ENCODE data around the gene BUB3.
A peak's percentile ranks its signal among the peaks of the same experiment; 100 is the strongest.

The BUB3 gene

DNA sequence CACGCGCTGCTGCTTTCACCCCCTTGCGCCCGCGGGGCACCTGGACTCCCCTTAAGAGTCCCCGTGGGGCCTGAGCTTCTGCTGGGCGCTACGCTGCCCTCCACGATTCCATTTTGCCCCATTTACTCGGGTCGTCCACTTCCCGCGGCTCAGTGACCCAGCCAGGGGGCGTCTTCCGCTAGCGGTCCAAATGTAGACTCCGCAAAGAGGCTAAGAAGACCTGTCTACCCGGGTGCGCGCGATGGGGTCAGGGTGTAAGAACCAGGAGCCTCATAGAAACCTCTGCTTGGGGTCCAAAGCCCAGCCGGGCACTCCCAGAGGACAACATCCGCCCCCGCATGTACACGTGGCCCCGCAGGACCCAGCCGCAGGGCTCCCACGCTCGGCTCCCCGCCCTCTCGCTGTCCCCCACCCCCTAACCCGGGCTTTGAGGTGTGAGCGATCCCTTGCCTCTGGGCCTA is 11.5 kb upstream of the BUB3 start:
- no peak for DNase-seq (ENCODE audit: low read depth)
- H3K4me3 ChIP-seq (ENCODE audit: low read length) = no peak overlapping the region
- TF ChIP-seq, protein P1, sequence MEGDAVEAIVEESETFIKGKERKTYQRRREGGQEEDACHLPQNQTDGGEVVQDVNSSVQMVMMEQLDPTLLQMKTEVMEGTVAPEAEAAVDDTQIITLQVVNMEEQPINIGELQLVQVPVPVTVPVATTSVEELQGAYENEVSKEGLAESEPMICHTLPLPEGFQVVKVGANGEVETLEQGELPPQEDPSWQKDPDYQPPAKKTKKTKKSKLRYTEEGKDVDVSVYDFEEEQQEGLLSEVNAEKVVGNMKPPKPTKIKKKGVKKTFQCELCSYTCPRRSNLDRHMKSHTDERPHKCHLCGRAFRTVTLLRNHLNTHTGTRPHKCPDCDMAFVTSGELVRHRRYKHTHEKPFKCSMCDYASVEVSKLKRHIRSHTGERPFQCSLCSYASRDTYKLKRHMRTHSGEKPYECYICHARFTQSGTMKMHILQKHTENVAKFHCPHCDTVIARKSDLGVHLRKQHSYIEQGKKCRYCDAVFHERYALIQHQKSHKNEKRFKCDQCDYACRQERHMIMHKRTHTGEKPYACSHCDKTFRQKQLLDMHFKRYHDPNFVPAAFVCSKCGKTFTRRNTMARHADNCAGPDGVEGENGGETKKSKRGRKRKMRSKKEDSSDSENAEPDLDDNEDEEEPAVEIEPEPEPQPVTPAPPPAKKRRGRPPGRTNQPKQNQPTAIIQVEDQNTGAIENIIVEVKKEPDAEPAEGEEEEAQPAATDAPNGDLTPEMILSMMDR (IDR thresholded peaks at IDR 0.05; ENCODE audit: insufficient read depth, low read depth, low read length, missing control alignments) = no peak

DNA sequence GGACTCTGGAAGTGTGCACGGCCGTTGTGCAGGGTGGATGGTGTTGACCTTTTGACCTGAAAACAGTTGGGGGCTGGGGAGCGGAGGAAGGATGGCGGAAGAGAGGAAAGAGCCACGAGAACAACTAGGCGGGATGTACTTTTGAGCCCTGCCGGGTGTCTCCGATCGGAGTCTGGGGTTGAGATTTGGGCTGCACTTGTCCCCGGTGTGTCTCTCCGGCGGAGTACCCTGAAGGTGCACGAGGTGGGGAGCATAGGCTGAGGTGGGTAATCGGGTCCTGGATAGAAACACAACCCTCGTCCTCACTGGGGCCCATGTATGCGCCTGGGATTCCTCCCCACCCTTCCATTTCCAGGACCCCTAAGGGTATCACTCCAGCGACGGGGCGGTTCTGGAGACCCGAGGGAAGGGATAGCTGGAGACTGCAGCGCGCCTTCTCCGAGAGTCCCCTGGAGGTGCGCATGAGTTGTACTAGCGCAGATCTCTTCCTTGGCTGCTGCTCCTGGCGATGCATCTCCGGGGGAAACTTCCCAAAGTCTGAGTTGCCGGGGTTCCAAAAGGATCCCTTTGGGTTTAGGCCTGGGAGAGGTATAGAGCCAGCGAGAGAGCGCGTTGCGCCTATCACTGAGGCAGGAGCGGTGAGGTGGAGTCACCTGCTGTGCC is 10.9 kb upstream of the BUB3 start:
- no peak for DNase-seq (ENCODE audit: low read depth)
- TF ChIP-seq, protein P1 (IDR thresholded peaks at IDR 0.05; ENCODE audit: insufficient read depth, low read depth, low read length, missing control alignments) = no peak
- no peak overlapping the region for H3K4me3 ChIP-seq (ENCODE audit: low read length)

DNA sequence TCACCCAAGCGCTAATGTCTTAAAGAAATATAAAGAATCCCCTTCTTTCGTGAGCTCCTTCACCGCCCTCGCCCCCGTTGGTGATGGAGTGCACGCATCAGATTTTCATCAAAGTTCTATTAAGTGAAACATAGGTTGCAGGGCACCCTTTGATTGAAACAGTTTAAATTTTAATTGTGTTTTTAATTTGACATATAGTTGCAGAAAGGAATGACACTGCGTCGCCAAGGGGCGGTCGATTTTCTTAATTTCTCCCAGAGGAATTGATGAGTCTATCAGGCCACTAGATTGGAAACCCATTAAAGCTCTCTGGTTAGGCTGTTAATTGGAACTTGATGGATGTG is 10.4 kb upstream of the BUB3 start:
- no peak overlapping the region for H3K4me3 ChIP-seq (ENCODE audit: low read length)
- TF ChIP-seq, protein P1 (IDR thresholded peaks at IDR 0.05; ENCODE audit: insufficient read depth, low read depth, low read length, missing control alignments) = no peak
- no peak for DNase-seq (ENCODE audit: low read depth)

DNA sequence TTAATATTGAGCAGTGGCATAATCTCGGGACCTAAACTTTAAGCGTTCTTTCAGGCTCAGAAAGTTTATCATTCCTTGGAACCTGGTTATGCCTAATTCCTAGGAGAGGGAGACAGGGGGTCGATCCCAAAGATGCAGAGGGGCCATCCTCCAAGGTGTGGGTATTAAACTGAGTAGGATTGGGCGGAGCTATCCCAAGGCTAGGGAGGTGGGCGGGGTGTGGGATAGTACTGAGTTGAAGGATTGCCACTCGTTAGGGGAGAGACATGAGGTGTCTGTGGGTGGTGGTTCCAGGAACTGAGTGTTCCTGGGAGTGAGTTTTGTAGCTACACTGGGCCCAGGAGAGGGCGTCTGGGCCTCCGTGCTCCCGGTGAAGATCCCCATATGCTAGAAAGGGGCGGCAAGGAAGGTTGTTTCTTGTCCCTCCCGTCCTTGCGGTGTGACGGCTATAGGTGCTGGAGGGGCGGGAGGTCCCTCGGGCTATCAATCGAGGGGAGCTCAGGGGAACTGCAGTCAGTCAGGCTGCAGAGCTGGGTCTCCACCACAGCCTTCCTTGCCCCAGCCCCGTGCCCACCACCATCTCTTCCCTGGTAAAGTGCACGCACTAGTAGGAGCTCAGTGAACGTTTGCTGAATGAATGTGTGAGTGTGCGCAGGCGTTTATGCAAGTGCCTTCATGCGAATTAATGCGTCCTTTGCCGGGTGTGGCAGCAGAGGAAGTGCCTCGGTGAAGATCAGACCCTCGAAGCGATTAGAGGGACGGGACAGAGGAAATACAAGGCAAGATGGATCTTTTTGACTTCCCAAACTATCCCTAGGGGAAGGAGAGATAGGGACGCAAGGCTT is 9.3 kb upstream of the BUB3 start:
- no peak for DNase-seq (ENCODE audit: low read depth)
- no peak overlapping the region for H3K4me3 ChIP-seq (ENCODE audit: low read length)
- TF ChIP-seq, protein P1 (IDR thresholded peaks at IDR 0.05; ENCODE audit: insufficient read depth, low read depth, low read length, missing control alignments) = peak; percentile 21

DNA sequence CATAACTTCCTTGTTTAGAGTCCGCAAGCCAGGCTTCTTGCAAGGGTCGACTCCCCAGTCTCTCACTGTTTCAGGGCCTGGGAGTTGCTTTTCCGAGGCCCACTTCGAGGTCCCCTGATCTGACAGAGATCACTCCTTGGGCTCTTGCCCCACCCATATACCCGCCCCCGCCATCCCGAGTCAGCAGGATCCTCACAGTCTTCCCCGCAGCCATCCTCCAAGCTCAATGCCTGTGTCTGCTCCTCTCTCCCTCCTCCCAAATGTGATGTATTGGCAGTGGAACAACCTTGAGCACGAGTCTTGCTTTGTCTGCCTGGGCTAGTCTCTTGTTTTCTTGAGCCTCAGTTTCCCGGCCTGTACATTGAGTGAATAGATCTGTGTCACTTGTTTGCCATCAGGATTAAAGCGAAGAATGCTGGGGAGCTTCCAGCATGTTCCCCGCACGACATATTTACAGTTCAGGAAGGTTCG is 8.6 kb upstream of the BUB3 start:
- TF ChIP-seq, protein P1 (IDR thresholded peaks at IDR 0.05; ENCODE audit: insufficient read depth, low read depth, low read length, missing control alignments) = no peak
- H3K4me3 ChIP-seq (ENCODE audit: low read length) = no peak overlapping the region
- no peak for DNase-seq (ENCODE audit: low read depth)

DNA sequence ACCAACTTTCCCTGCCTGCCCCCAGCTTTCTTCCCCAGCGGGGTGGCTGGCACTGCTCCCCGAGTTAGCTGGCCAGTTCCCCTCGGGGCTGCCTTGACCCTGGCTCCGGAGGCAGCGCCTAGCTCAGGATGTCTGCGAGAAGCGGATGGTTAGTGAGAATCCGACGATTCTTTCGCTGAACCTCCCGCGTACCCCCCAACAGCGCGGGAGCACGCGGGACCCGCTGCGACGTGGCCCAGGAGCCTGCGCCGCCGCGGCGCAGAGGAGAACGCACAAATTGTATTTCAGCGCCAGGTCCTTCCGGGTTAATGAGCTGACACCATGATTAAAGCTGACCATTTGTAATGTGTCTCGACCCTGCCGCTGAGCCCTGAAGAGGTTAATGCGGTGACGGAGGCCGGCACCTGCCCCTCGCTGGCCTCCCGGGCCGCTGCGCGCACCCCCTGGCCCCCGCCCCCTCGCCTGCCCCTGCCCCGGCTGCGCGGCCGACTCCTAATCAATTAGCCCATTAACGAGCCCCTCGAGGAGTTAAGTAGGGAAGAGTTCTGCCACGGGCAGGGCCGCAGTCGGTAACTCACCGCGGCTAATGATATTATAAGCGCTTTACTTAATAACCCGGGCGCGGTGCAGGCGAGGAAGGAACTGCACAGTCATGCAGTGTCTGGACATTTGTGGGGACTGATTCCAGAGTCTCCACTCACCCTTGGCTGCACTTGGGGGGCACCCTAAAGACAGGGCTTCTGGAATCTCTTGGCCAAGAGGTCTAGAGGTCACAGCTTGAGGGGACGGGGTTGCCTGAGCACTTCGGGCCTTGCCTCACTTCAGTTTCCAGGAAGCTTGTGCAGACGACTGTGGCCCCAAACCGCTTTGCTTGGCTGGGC is 7.9 kb upstream of the BUB3 start:
- no peak overlapping the region for H3K4me3 ChIP-seq (ENCODE audit: low read length)
- DNase-seq (ENCODE audit: low read depth) = no peak
- TF ChIP-seq, protein P1 (IDR thresholded peaks at IDR 0.05; ENCODE audit: insufficient read depth, low read depth, low read length, missing control alignments) = no peak
